A204.1 (cell line): ENCODE measurements around the gene BCL2A1.
"Not testable (repeated sequence)": the region's sequence is repeated elsewhere in the genome, so short reads cannot be mapped to it uniquely, and the experiment has no call there.

ENCODE experiments used
- FAIRE-seq: peaks from 2 replicates; lab custom pipeline; 2012; peaks lifted over from hg19 to GRCh38; lab: Jason Lieb, UNC

BCL2A1 gene

GRCh38 chr15:79989183-79989582 lies 18.2 kb upstream of the BCL2A1 start:
- no peak for FAIRE-seq

DNA sequence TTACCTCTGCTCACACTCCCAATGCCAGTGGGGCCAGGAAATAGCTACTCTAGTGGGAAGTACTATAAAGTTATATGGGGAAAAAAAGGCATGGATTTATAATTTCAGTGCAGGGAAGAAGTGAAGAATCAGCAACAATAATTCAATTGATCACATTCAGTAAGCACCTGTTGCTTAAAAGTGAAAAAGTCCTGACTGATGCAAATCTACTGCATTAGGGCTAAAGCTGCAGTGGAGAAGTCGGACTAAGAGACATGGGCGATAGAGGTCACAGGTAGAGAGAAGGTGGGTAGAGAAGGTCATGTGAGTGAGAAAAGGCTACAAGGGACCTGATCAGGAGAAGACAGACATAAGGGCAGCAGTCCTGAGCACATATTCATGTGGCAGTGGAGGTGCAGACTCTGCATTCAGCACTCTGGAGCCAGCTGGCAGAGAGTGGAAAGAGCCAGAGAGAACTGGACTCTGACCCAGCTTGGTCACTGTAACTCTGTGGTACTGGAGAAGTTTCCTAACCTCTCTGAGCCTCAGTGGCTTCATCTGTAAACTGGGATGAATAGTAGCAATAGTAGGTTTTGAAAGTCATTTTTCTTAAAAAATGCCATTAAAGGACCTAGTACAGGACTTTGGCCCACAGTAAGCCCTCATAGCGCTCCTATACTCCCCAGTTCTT lies 17.6 kb upstream of the BCL2A1 start:
- FAIRE-seq, result no peak

DNA sequence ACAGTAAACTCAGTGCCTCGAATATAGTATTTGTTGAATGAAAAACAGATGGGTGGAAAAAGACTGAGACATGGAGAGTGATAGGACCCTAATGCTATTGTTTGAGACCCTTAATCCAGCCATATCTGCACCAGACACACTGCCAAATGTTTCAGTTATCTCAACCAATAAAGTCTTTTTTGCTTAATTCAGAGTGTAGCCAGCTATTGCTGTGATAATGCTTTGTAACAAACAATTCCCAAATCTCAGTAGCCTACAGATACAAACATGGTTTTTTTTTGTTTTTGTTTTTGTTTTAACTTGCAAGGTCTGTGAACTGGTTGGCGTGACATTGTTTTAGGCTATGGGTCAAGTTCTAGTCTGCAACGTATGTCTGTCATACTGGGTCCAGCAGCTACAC lies 17.0 kb upstream of the BCL2A1 start:
- FAIRE-seq, result no peak

DNA sequence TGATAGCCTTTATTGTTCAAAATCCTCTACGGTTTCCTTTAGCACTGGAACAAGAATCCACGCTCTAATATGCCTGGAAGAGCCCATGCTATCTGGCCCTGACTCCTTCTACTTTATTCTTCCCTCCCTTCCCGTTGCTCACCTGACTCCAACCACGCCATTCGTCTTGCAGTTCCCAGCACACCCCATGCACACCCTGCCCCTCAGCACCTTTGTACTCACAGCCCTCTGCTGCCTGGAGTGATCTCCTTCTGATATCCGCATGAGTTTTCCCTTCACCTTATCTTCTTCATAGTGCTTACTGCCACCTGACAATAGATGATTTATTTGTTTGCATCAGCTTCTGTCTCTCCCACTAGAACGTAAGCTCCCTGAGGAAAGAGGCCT lies 16.6 kb upstream of the BCL2A1 start:
- FAIRE-seq, result no peak

DNA sequence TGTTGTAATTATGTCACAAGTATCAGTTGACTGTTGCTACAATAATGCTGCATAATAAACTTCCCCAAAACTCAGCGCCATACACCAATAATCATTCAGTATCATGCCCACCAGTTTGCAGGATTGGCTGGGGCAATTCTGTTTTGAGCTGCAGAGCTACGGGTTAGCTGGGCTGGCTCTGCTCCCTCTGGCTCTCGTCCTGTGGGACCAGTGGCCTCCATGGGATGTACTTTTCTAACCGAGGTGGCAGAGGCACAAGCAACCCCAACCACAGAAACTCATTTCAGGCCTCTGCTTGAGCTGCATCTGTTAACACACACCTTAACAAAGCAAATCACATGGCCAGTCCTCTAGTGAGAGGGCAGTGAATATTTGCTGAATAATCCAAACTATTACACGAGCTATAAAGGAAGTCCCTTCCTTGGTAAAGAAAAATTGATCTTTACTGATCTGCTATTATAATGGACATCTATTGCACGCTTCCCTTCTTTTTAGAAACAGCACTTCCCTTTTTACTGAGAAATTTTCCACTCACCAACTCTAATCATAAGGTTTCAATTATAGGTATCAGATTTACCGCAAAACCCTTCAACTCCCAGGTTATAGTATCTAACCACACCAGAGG lies 10.9 kb upstream of the BCL2A1 start:
- FAIRE-seq, result no peak

DNA sequence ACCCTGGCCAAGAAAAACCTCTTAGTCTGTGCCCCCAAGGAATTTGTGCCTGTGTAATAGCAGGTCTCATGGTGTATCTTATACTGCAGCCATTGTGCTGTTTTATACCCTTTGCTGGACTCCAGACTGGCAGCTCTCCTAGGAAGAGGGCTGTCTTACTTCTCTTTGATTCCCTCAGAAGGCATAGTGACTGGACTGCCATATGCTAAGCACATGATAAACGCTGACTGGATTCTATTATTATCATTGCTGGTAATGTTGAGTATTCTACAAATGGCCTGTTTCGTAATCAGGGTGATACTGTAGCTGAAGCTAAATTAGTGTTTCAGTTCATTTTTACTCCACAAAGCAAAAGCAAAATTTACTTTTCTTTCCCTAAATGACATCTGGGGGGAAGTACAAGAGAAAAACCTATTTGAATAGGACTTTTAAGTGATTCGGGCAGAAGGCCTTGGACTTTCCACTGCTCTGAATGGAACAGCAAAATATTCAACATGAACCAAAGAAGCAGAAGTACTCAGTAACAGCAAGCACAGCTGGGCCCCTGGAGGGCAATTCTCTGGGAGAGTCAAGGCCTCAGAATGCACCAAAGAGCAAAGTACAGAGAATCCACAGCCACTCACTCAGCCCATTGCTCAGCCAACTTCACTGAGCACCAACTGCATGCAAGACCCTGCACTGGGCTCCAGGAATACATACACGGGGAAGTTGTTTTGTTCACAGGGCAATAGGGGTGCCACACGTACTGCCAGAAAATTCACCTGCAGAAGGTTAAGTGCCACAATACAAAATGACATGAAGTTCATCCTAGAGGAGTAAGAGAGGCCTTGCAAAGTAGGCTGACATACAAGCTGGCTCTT lies 7.9 kb upstream of the BCL2A1 start:
- no peak for FAIRE-seq

GRCh38 chr15:79978260-79978654 lies 7.3 kb upstream of the BCL2A1 start:
- FAIRE-seq, result no peak

DNA sequence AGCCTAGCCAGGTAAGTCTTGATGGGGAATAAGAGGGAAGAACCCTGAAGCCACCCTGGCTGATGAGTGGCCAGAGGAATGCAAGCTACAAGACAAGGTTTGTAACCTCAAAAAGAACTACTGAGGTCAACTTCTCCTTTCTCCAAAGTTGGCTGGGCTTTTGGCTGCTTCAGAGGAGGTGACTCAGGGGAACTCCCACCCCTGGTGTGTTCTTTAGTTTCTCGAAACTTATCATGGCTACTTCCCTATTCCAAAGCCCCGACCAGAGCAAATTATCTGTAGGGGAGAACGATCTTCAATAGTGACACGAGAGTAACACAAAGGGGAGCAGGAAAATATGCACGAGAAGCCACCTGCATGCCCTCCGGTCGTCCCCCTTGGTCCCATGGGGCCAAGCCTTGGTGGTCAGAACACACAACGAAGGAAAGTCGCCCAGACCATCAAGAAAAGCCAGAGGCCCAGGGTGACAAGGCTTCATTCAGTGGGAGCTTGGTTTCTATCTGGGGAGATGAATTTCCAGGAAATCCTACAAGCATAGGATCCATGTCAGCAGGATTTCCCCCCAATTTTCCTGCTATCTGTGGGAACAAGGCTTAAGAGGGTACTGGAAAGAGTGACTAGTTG lies 6.5 kb upstream of the BCL2A1 start:
- no peak for FAIRE-seq

- FAIRE-seq, result no peak
Observed at GRCh38 chr15:79973456-79974195, 2.6 kb upstream of the BCL2A1 start.

GRCh38 chr15:79972863-79973262 lies 1.9 kb upstream of the BCL2A1 start:
- FAIRE-seq, result no peak

- FAIRE-seq, result no peak
Observed at GRCh38 chr15:79970181-79970580, 815 bp downstream of the BCL2A1 start.

DNA sequence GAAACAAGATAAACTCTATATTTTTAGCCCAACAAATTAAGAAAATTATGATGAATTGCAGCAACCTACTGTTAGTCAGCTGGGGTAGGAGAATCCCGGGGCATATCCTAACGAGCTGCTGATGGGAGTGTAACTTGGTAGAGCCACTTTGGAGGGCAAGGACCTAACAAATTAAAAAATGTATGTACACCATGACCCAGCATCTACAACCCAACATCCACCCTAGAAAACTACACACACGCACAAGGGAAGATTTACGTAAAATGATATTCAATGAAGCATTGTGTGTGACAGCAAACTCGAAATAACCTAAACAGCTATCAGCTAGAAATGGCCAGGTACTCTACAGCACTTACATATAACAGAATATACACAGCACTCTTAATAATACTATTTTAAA lies 1.9 kb downstream of the BCL2A1 start:
- FAIRE-seq, result no peak

DNA sequence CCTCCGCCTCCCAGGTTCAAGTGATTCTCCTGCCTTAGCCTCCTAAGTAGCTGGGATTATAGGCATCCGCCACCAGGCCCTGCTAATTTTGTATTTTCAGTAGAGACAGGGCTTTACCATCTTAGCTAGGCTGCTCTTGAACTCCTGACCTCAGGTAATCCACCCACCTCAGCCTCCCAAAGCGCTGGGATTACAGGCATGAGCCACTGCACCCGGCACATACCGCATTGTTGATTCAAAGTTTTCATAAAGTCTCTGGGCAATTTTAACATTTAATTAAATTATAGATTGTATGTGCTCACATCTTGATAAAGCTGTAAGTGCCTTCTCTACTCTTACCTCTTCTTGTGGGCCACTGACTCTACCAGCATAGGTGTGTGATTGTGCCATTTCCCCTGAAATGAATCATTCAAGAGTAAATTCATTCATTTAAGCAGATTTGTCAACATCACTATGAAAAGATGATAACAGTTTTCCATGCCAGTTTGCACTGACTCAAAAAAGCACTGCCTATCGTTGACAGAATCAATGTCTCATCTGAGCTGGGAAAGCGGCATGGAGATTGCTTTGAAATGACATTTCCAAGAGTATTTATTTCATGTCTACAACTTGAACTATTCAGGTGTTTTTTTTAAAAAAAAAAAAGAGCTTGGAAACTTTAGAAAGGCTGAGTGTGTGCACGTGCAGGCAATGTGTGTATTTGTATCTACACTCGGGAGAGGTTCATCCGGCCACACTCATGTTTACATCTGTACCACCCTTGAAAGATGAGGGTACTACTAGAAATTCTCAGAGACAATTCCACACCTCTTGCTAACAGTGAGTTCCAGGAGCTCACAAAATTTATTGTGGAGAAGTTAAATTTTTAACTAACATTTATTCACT lies 3.5 kb downstream of the BCL2A1 start:
- FAIRE-seq, result no peak

DNA sequence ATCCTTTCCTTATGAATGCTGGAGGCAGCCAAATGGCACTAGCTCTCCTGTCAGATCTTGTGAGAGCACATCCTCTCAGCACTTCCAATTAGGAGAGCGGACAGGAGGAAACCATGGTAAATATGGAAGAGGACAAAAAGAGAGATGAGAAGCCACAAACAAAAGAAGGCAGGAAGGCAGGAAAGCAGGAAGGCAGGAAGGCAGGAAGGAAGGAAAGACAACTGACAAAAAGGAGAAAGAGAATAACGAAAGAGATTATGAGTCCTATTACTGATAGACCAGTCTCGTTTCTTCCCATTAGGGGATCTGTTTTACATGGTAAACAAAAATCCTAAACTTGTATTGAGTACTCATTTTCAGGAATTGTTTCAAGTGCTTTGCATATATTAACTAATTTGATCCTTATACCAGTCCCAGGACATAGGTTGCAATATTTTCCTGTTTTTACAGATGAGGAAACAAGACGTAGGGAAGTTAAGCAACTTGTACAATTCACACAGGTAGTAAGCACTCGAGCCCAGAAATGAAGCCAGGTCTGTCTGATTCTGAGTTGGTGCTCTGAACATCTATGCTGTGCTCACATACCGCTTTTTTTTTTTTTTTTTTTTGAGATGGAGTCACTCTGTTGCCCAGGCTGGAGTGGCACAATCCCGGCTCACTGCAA lies 4.2 kb downstream of the BCL2A1 start:
- no peak for FAIRE-seq

DNA sequence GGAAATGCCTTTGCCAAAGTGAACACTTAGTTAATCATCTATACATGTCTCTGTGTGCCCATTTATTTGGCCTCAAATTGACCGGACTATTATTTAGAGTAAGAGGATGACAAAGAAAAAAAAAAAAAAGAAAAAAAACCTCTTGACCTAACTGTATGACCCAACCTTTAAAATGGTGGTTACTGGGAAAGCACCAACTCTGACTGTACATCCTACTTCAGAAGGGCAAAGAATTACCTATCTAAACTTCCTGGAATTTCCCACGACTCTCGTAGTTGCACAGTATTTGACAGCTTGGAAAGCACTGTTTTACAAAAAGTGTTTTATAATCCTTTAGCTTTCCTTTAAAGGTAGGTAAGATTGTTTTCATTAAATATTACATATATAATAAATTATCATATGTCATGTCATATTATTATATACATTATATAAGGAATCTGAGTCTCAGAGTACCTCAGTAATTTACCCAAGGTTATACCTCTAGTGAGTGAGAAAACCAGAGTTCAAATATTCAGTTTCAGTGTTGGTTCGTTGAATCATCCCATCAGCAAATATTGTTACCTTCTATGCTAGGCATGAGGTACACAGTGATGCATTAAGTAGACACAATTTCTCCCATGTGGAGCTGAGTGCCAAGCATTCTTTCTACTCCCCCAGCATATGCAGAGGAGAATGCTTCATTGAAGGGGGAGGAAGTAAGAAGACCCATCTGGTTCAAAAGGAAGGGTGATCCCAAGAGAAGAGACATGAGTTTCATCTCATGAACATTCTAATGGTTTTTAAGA lies 5.0 kb downstream of the BCL2A1 start:
- FAIRE-seq, result no peak

DNA sequence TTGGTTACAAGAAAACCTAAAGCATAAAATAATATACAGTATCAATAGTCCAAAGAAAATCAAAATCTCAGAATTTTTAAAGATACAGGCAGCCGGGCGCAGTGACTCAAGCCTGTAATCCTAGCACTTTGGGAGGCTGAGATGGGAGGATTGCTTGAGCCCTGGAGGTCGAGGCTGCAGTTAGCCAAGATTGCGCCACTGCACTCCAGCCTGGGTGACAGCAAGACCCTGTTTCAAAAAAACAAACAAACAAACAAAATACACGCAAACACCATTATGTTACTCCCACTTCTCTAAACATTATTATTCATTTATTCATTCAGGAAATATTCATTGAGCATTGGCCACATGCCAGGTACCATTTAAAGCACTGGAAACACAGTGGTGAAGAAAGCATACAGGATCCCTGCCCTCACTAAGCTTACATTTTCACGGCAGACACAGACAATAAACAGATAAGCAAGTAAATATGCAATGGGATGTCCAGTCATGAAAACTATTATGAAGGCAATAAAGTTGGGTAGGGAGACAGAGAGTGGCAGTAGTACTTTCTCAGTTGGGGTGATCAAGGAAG lies 6.7 kb downstream of the BCL2A1 start:
- no peak for FAIRE-seq

DNA sequence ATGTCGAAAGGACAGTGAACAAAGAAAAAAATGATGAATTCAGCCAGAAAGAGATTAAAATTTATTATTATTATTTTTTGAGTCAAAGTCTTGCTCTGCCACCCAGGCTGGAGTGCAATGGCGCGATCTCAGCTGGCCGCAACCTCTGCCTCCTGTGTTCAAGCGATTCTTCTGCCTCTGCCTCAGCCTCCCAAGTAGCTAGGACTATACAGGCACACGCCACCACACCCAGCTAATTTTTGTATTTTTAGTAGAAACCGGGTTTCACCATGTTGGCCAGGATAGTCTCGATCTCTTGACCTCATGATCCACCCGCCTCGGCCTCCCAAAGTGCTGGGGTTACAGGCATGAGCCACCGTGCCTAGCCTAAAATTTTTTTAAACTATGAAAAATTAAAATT lies 8.1 kb downstream of the BCL2A1 start:
- FAIRE-seq, result not testable (repeated sequence)

DNA sequence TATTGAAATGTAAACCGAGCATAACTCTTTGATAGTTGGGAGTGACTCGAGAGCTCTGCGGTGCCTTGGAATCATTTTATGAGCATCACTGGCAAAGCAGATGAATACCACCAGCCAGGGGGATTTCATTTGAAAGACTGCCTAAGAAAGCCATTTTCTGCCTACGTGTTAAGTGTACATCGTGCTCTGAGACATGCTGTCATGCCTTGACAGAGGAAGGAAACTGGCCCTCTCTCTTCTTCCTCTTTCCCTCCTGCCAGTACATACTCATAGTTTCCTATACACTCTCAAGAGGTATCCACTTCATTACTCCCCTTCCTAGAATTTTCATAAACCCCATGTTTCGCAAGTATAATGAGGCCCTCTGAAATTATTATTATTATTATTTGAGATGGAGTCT lies 8.8 kb downstream of the BCL2A1 start:
- no peak for FAIRE-seq

DNA sequence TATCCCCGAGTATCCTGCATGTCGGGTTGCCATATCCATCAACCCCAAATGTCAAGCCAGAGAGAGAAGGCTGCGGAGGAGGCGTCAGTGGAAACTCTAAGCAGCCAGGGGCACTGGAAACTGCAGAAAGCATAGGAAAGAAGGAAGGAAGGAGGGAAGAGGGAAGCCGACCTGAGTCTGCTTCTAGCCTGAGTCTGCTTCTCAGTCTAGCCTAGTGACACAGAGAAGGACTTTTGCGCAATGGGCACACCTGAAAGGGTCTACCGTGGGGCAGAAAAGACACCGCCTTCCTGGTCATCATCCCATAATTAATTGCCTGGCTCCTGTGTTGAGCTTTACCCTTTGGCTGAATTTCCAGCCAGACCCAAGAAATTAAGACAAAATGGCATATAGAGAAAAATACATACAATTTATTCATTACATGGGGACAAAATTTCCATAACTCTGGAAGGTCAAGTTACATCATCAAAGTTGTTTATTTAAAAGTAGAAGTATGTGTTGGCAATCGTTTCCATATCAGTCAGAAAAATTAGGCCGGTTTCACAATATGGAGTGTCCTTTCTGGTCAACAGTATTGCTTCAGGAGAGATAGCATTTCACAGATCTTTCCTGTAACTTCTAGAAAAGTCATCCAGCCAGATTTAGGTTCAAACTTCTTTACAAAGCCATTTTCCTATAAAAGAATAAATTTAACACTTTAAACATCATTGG lies 10.3 kb downstream of the BCL2A1 start:
- no peak for FAIRE-seq
